ENCODE results near the gene TSHZ1. TPM values are rescaled to one million over a fixed set of nuclear protein-coding genes. Genes with fewer than 3 reads are reported as not detected.

TSHZ1 gene
- total and polyA plus RNA-seq, 2 of the 8 experiments (the other 6 are each of a cell fraction or from before 2014, with no cell fraction given): 0.03 to 0.32 TPM

DNA sequence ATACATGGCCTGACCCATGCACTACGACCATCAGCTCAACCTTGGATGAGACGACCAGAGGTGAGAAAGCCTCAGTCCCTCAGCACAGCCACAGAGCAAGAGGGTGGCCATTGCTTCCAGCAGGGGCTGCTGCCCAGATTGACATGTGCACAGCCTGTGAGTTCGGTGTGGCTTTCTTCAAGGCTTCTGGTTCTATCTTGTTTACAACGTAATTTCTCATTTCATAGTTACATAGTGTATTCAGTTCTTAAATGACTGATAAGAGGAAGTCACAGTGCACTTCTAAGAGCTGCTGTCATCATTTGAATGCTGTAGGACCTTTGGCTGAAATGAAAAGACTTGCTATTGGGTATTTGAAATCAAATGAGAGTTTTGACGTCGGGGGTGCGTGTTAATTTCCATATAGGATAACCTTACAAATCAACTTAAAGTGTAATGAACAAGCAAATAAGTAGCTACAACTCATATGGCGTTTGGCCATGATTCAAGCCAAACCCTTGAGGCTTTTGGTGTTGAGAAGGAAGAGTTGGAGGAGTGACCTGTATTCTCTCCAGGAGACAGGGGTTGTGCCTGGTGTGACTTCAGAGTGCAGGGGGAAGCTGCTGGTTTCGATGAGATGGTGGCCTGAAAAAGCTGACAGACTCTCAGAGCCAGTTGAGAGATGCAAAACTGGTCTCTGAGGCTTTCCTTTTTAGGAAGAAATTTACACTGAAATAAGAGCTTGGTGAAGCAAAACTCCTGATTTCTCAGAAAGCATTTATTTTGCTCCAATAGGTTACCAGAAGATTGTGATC lies 51.0 kb downstream of the TSHZ1 start (continued):
- TF ChIP-seq, protein P1, sequence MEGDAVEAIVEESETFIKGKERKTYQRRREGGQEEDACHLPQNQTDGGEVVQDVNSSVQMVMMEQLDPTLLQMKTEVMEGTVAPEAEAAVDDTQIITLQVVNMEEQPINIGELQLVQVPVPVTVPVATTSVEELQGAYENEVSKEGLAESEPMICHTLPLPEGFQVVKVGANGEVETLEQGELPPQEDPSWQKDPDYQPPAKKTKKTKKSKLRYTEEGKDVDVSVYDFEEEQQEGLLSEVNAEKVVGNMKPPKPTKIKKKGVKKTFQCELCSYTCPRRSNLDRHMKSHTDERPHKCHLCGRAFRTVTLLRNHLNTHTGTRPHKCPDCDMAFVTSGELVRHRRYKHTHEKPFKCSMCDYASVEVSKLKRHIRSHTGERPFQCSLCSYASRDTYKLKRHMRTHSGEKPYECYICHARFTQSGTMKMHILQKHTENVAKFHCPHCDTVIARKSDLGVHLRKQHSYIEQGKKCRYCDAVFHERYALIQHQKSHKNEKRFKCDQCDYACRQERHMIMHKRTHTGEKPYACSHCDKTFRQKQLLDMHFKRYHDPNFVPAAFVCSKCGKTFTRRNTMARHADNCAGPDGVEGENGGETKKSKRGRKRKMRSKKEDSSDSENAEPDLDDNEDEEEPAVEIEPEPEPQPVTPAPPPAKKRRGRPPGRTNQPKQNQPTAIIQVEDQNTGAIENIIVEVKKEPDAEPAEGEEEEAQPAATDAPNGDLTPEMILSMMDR (IDR thresholded peaks at IDR 0.05; ENCODE audit: control extremely low read depth in 1 of 3, insufficient read depth in 1 of 3, low read depth in 1 of 3, low read length in 3 of 3): no peak
